Type B pancreatic cell (in vitro differentiated cells): ENCODE results near the gene SNX30. TPM values are rescaled to one million over a fixed set of nuclear protein-coding genes. Genes with fewer than 3 reads are reported as not detected.

Experiments
- DNase-seq: peaks from one replicate; pipeline ENCODE4 v3.0.0; 2021; ENCODE audit warnings: mixed read lengths; ENCODE audit not compliant: unreplicated experiment; ENCODE audit errors: extremely low spot score
- H3K27ac Mint-ChIP-seq: 2 replicates; pipeline ENCODE4 v1.8.0; 2021; ENCODE audit warnings: mild to moderate bottlenecking, mixed read lengths
- H3K27me3 Mint-ChIP-seq: 2 replicates; pipeline ENCODE4 v1.8.0; 2021; ENCODE audit warnings: mixed read lengths
- H3K36me3 Mint-ChIP-seq: 2 replicates; pipeline ENCODE4 v1.8.0; 2021; ENCODE audit warnings: mixed read lengths
- H3K4me1 Mint-ChIP-seq: one replicate; pipeline ENCODE4 v1.8.0; 2021; ENCODE audit warnings: mixed read lengths; ENCODE audit not compliant: unreplicated experiment
- H3K4me3 Mint-ChIP-seq: 2 replicates; pipeline ENCODE4 v1.8.0; 2021; ENCODE audit warnings: mild to moderate bottlenecking, mixed read lengths
- H3K9me3 Mint-ChIP-seq: 2 replicates; pipeline ENCODE4 v1.8.0; 2021; ENCODE audit warnings: mixed read lengths
- CTCF ChIP-seq: fragments of 200-600 bp; sonication (generic); conservative IDR thresholded peaks from 2 replicates; pipeline ENCODE4 v1.5.0; 2021; ENCODE audit warnings: antibody characterized with exemption, mild to moderate bottlenecking
- total RNA-seq: library from RNA; stranded (reverse); gene quantifications from 2 replicates; pipeline ENCODE4 v1.2.1, GENCODE V29; 2021; ENCODE audit warnings: low replicate concordance

Gene SNX30
- total RNA-seq, 1 donor from 2014 or later: 10.6 TPM

- TF ChIP-seq CTCF: no peak
- no peak overlapping the region for H3K4me3 Mint-ChIP-seq
- peaks cover 4% of the 10 kb centered on the region for H3K27me3 Mint-ChIP-seq
- no peaks in the 10 kb centered on the region for H3K36me3 Mint-ChIP-seq
- H3K9me3 Mint-ChIP-seq: no peaks in the 10 kb centered on the region
- H3K4me1 Mint-ChIP-seq: no peaks in the 10 kb centered on the region
- DNase-seq: no peak
- no peak overlapping the region for H3K27ac Mint-ChIP-seq
These were observed 161.2 kb downstream of the SNX30 start for GRCh38 chr9:112911736-112912135.

GRCh38 chr9:112912636-112913035 lies 162.1 kb downstream of the SNX30 start:
- Mint-ChIP-seq H3K9me3 (no peaks in the 10 kb centered on the region), H3K4me1 (no peaks in the 10 kb centered on the region), H3K27ac (no peak overlapping the region), H3K4me3 (no peak overlapping the region), H3K36me3 (no peaks in the 10 kb centered on the region), H3K27me3 (peaks cover 8% of the 10 kb centered on the region)
- no peak for TF ChIP-seq CTCF
- no peak for DNase-seq

GRCh38 chr9:112913326-112913725 lies 162.8 kb downstream of the SNX30 start:
- TF ChIP-seq CTCF: no peak
- no peak overlapping the region for H3K27ac Mint-ChIP-seq
- no peaks in the 10 kb centered on the region for H3K4me1 Mint-ChIP-seq
- no peak overlapping the region for H3K4me3 Mint-ChIP-seq
- DNase-seq: no peak
- H3K9me3 Mint-ChIP-seq: no peaks in the 10 kb centered on the region
- no peaks in the 10 kb centered on the region for H3K36me3 Mint-ChIP-seq
- H3K27me3 Mint-ChIP-seq: peaks cover 8% of the 10 kb centered on the region

GRCh38 chr9:112914524-112914923 lies 164.0 kb downstream of the SNX30 start:
- no peaks in the 10 kb centered on the region for H3K4me1 Mint-ChIP-seq
- no peak overlapping the region for H3K27ac Mint-ChIP-seq
- no peaks in the 10 kb centered on the region for H3K9me3 Mint-ChIP-seq
- no peak for DNase-seq
- no peaks in the 10 kb centered on the region for H3K36me3 Mint-ChIP-seq
- TF ChIP-seq CTCF: no peak
- H3K27me3 Mint-ChIP-seq: peaks cover 10% of the 10 kb centered on the region
- no peak overlapping the region for H3K4me3 Mint-ChIP-seq

- Mint-ChIP-seq H3K9me3 (no peaks in the 10 kb centered on the region), H3K27ac (no peak overlapping the region), H3K27me3 (peaks cover 28% of the 10 kb centered on the region), H3K4me1 (no peaks in the 10 kb centered on the region), H3K36me3 (no peaks in the 10 kb centered on the region), H3K4me3 (no peak overlapping the region)
- no peak for TF ChIP-seq CTCF
- DNase-seq: no peak
These were observed 166.8 kb downstream of the SNX30 start for GRCh38 chr9:112917047-112917986.
